ENCODE measurements around the gene PPIH. TPM values are rescaled to one million over a fixed set of nuclear protein-coding genes. Genes with fewer than 3 reads are reported as not detected.

Gene PPIH
- total RNA-seq, 4 donors from 2014 or later = 12.5 to 17.2 (median 15.0) TPM

Other genes with a start within 250 kb of the PPIH start
- 1 to 10 TPM in 1 of 4 donors, under 1 TPM in 2, not detected in 1; 0.23 to 1.7 (median 0.78) TPM for gene ZMYND12, start 202.4 kb upstream of the PPIH start, total RNA-seq
- gene PPCS, start 201.9 kb upstream of the PPIH start, total RNA-seq = 100 to 1,000 TPM in 2 of 4 donors, 10 to 100 TPM in 2; 59.1 to 105 (median 90.6) TPM
- gene CCDC30, start 195.1 kb upstream of the PPIH start, total RNA-seq = 1 to 10 TPM in 3 of 4 donors, under 1 TPM in 1; 0.99 to 4.1 (median 1.7) TPM
- 100 to 1,000 TPM; 778 to 889 (median 812) TPM for gene YBX1, start 24.0 kb downstream of the PPIH start, total RNA-seq
- gene CLDN19, start 81.8 kb downstream of the PPIH start, total RNA-seq = 1 to 10 TPM in 2 of 4 donors, under 1 TPM in 1, not detected in 1; 0.99 to 1.9 (median 1.1) TPM
- 10 to 100 TPM; 19.5 to 33.5 (median 24.9) TPM for gene P3H1, start 108.6 kb downstream of the PPIH start, total RNA-seq
- gene C1orf50, start 108.8 kb downstream of the PPIH start, total RNA-seq = 1 to 10 TPM; 3.0 to 5.0 (median 3.6) TPM
- gene TMEM269, start 126.6 kb downstream of the PPIH start, total RNA-seq = under 1 TPM in 1 of 4 donors, not detected in 3; 0.06 TPM
- 10 to 100 TPM in 1 of 4 donors, 1 to 10 TPM in 3; 5.8 to 14.1 (median 9.1) TPM for gene ERMAP, start 158.7 kb downstream of the PPIH start, total RNA-seq
- 10 to 100 TPM; 19.1 to 39.5 (median 23.1) TPM for gene SVBP, start 159.0 kb downstream of the PPIH start, total RNA-seq
- gene ZNF691, start 188.2 kb downstream of the PPIH start, total RNA-seq = 10 to 100 TPM in 3 of 4 donors, 1 to 10 TPM in 1; 10.0 to 14.2 (median 12.7) TPM